Epithelial cell of proximal tubule (primary cell): ENCODE data around the gene STT3B. TPM values are rescaled to one million over a fixed set of nuclear protein-coding genes. Genes with fewer than 3 reads are reported as not detected.

Experiments used
- DNase-seq: peaks from one replicate; pipeline ENCODE4 v3.0.0-alpha.2; 2011; ENCODE audit warnings: low read depth
- H3K4me3 ChIP-seq: 2 replicates; pipeline ENCODE4 v1.5.1; 2011; ENCODE audit warnings: low read depth, mild to moderate bottlenecking, low read length
- CTCF ChIP-seq: conservative IDR thresholded peaks from 2 replicates; pipeline ENCODE4 v1.5.1; 2012; ENCODE audit warnings: low read depth, mild to moderate bottlenecking, low read length
- total RNA-seq: library from RNA; depleted of rRNA; stranded (reverse); fragments of >200 nt; gene quantifications from 2 replicates; pipeline ENCODE4 v1.2.3, GENCODE V29; 2015

STT3B gene
- total RNA-seq, 1 donor from 2014 or later, result 92.8 TPM

- no peak for DNase-seq
- TF ChIP-seq CTCF, result no peak
- H3K4me3 ChIP-seq, result no peak overlapping the region
Measured at GRCh38 chr3:31664031-31664430, 131.3 kb downstream of the STT3B start.

GRCh38 chr3:31667582-31667981 lies 134.9 kb downstream of the STT3B start:
- no peak overlapping the region for H3K4me3 ChIP-seq
- no peak for DNase-seq
- TF ChIP-seq CTCF, result no peak

GRCh38 chr3:31668242-31668641 lies 135.5 kb downstream of the STT3B start:
- DNase-seq, result peak; percentile 10
- no peak overlapping the region for H3K4me3 ChIP-seq
- no peak for TF ChIP-seq CTCF

GRCh38 chr3:31670136-31670535 lies 137.4 kb downstream of the STT3B start:
- TF ChIP-seq CTCF, result no peak
- no peak for DNase-seq
- no peak overlapping the region for H3K4me3 ChIP-seq

- no peak for DNase-seq
- no peak for TF ChIP-seq CTCF
- H3K4me3 ChIP-seq, result no peak overlapping the region
Measured at GRCh38 chr3:31670722-31671121, 138.0 kb downstream of the STT3B start.

GRCh38 chr3:31671451-31671850 lies 138.7 kb downstream of the STT3B start:
- H3K4me3 ChIP-seq, result no peak overlapping the region
- no peak for DNase-seq
- TF ChIP-seq CTCF, result no peak

GRCh38 chr3:31671976-31672375 lies 139.3 kb downstream of the STT3B start:
- TF ChIP-seq CTCF, result no peak
- H3K4me3 ChIP-seq, result no peak overlapping the region
- DNase-seq, result no peak
